Stimulated activated CD4-positive, alpha-beta T cell treated with anti-CD3 and anti-CD28 coated beads, Interleukin-2, amount 100 ng/mL, for 24 hours (primary cell): ENCODE data around the gene HNRNPLL.
"Not testable (repeated sequence)": the region's sequence is repeated elsewhere in the genome, so short reads cannot be mapped to it uniquely, and the experiment has no call there.

Source experiments
- DNase-seq, 2 donors: peaks; one replicate each; pipeline ENCODE4 v3.0.0-alpha.2; 2020

HNRNPLL gene

DNA sequence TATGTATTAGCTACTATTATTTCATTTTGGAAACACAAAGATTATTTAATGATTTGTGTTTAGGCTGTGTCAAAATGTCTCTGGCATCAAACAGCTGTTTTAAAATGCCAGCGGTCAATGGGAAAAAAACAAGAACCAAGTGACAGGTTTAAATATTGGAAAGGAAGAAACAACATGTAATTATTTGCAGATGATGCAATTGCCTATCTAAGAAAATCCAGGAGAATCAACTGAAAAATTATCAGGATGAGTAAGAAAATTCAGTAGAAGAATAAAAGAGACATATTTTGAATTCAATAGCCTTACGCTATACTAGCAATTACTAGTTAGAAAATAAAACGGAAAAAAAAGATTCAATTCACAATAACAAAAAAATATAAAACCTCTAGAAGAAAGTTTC is 51.6 kb downstream of the HNRNPLL start:
- DNase-seq = no peak

- DNase-seq = no peak
These were observed 52.9 kb downstream of the HNRNPLL start for GRCh38 chr2:38549851-38550250.

- DNase-seq = no peak
These were observed 53.5 kb downstream of the HNRNPLL start for GRCh38 chr2:38549071-38549704.

DNA sequence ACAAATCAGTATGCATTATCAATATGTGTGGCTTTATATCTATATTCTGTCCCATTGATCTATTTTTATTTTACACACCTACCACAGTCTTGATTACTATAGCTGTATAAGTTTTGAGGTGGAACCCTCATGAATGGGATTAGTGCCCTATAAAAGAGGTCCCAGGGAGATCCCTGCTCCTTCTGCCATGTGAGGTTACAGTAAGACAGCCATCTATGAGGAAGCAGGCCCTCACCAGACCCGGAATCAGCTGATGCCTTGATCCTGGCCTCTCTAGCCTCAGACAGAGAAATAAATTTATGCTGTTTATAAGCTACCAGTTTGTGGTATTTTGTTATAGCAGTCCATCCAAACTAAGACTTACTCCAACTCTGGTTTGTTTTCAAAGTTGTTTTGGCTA is 54.9 kb downstream of the HNRNPLL start:
- no peak for DNase-seq

DNA sequence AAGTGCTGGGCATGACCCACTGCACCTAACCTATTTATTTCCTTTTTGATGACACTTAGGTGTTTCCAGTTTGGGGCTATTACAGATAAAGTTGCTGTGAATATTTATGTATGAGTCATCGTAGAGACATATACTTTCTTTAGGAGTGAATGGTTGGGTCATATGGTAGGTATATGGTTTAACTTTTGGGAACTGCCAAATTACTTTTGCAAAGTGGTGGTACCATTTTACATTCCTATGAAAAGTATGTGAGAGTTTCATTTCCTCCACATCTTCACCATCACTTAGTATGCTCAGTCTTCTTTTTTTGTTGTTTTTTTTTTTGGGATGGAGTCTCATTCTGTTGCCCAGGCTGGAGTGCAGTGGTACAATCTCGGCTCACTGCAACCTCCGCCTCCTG is 56.1 kb downstream of the HNRNPLL start:
- DNase-seq = no peak

GRCh38 chr2:38546064-38546463 is 56.7 kb downstream of the HNRNPLL start:
- DNase-seq = no peak

DNA sequence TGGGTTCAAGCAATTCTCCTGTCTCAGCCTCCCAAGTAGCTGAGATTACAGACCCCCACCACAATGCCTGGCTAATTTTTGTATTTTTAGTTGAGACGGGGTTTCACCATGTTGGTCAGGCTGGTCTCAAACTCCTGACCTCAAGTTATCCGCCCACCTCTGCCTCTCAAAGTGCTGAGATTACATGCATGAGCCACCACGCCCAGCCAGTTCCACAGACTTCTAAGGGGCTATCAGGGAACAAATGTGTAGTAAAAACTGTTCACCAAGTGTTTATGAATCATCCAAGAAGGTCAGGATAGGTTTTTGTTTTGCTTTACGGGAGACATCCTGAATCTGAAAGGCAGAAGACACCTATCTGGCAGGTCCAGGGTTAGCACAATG is 60.5 kb downstream of the HNRNPLL start:
- peak in 1 of 2 donors; percentile 24 for DNase-seq

GRCh38 chr2:38540580-38541286 is 62.0 kb downstream of the HNRNPLL start:
- no peak for DNase-seq

DNA sequence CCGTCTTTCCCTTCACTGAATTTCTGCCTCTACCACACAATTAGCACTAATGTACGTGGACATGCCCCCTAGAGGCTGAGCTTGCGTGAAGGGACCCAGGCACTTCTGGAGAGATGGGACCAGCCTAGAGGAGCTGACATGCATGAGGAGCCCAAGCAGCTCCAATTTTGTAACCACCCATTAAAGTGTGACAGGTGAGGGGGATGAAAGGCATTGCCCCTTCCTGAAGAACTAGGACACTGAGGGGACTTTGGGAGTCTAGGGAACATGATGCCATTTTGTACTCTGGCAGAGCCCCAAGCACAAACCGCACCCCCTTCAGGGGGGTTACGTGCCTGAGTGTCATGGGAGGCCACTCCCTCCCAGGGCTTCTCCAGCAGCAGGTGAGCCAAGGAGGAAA is 63.6 kb downstream of the HNRNPLL start:
- no peak for DNase-seq

- DNase-seq = no peak
These were observed 64.7 kb downstream of the HNRNPLL start for GRCh38 chr2:38537937-38538525.

DNA sequence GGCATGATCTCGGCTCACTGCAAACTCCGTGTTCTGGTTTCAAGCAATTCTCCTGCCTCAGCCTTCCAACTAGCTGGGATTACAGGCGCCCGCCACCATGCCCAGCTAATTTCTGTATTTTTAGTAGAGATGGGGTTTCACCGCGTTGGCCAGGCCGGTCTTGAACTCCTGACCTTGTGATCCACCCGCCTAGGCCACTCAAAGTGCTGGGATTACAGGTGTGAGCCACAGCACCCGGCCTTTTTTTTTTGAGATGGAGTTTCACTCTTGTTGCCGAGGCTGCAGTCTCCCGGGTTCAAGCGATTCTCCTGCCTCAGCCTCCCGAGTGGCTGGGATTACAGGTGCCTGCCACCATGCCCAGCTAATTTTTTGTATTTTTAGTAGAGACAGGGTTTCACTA is 65.4 kb downstream of the HNRNPLL start:
- DNase-seq = not testable (repeated sequence)

DNA sequence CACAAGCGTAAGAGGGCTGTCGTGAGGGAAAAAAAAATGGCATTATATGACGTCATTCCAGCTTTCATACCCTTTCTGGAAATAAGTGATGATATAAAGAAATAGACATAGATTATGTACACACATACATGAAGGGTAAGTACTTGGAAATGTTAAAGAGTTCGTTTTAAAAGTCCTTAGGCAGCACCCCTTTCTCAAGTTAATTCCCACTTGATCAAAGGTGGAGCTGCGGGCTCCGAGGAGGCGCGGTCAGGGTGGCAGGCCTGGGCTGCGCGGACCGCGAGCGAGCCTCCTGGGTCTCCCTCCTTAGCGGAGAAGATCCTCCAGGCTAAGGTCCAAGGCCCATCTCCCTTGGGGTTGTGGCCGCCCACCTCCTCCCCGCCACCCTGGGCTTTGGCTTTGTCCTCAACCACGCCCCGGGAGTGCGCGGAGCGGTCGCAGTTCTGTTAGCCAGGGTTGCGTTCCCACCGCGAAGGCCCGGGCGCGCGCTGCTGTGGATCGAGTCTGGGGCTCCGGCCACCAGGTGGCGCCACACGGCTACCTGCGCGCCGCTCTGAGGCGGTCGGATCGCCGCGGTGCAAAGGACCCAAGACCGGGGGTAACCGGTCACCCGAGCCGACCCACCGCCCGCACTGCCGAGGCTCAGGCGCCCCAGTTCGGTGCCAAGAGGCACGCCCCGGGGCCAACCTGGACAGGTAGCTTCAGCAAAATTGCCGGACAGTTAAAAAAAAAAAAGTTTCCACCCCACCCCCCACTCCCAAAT is 66.8 kb downstream of the HNRNPLL start:
- DNase-seq = peak; percentile 87 to 92

- no peak for DNase-seq
These were observed 67.4 kb downstream of the HNRNPLL start for GRCh38 chr2:38535404-38535743.

DNA sequence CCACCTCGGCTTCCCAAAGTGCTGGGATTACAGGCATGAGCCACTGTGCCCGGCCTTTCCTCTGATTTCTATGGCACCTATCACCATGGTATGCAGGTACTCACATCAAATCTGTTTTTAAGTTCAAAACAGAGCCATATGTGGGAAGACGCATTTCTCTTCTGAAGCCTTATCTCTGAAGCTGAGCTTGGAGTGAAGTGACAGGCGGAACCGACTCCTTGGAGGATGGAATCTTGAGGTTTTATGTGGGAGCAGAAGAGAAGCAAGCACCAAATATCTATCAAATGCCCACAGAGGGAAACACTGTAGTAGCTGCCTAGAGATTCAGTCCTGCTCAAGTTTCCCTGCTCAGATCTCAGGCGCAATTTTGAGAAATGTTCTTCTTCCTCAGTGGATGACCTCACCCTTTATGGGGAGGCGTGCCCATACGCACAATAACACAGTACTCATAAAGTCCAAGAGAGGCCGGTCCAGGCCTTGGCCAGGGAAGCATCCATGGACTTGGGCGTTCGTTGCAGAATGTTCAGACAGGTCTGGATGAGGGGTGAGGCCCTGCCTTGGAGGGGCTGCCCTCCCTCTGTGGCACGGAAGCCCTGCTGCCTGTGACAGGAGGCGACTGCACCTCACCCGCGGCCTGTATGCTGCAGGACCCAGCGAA is 67.9 kb downstream of the HNRNPLL start:
- no peak for DNase-seq

GRCh38 chr2:38533757-38534545 is 68.8 kb downstream of the HNRNPLL start:
- no peak for DNase-seq

- no peak for DNase-seq
These were observed 69.5 kb downstream of the HNRNPLL start for GRCh38 chr2:38533180-38533579.

- DNase-seq = no peak
These were observed 70.4 kb downstream of the HNRNPLL start for GRCh38 chr2:38532366-38532765.

DNA sequence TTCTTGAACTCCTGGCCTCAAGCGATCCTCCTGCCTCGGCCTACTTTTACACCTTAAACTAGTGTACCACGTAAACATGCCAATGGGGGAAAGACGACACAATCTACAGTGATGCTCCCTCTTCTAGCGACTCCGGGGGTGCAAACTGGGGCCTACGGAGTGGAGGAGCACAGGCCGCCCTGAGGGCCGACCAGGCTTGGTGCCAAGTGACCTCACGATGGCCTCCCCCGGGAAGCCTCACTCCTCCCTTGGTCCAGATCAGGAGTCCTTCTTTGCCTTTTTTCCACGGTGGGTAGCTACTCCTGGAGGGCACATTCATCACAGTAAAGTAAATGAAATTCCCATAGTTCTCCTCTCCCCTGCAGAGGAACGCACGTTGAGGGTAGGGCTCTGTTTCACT is 73.5 kb downstream of the HNRNPLL start:
- DNase-seq = no peak

DNA sequence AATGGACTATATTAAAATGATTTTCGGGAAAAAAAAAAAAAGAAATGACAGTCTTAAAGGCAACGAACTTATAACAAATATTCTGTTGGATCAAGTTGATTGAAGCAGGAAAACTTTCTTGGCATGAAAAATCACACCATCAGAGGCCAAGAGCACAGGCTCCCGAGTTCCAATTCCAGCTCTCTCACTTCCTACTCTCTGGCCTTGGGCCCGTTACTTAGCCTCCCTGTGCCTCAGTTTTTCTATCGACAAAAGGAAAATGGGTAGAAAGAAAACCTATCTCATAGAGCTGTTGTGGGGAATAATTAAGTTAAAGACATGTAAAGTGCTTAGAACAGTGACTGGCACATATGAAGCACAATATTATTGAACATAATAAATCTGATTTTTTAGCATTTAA is 74.2 kb downstream of the HNRNPLL start:
- no peak for DNase-seq

- DNase-seq = peak; percentile 62 to 71
These were observed 74.7 kb downstream of the HNRNPLL start for GRCh38 chr2:38528008-38528442.

GRCh38 chr2:38527338-38528007 is 75.3 kb downstream of the HNRNPLL start:
- no peak for DNase-seq

GRCh38 chr2:38526195-38526594 is 76.5 kb downstream of the HNRNPLL start:
- DNase-seq = no peak
